Astrocyte (in vitro differentiated cells and primary cell): ENCODE measurements around the gene ATG13. TPM values are rescaled to one million over a fixed set of nuclear protein-coding genes. Genes with fewer than 3 reads are reported as not detected.

Experiments used
- DNase-seq: peaks from one replicate; pipeline ENCODE4 v3.0.0-alpha.2; 2010; ENCODE audit warnings: low read depth
- FAIRE-seq: peaks from 2 replicates; lab custom pipeline; 2011; peaks lifted over from hg19 to GRCh38; lab: Jason Lieb, UNC
- H2AFZ ChIP-seq: 2 replicates; pipeline ENCODE4 v1.6.0; 2012; ENCODE audit warnings: low read depth, low read length, inconsistent platforms
- H3K27ac ChIP-seq: 2 replicates; pipeline ENCODE4 v1.5.1; 2011; ENCODE audit warnings: low read depth, low read length, inconsistent platforms
- H3K27me3 ChIP-seq: 2 replicates; pipeline ENCODE4 v1.6.0; 2011; ENCODE audit warnings: low read length, inconsistent platforms; ENCODE audit not compliant: insufficient read depth
- H3K36me3 ChIP-seq: 2 replicates; pipeline ENCODE4 v1.5.1; 2011; ENCODE audit warnings: low read length, inconsistent platforms; ENCODE audit not compliant: insufficient read depth
- H3K4me1 ChIP-seq: 2 replicates; pipeline ENCODE4 v1.5.1; 2011; ENCODE audit warnings: low read length, inconsistent platforms; ENCODE audit not compliant: insufficient read depth
- H3K4me2 ChIP-seq: 2 replicates; pipeline ENCODE4 v1.6.0; 2012; ENCODE audit warnings: low read length, inconsistent platforms
- H3K4me3 ChIP-seq: 2 replicates; pipeline ENCODE4 v1.5.1; 2011; ENCODE audit warnings: low read depth, mild to moderate bottlenecking, low read length, inconsistent platforms; ENCODE audit not compliant: insufficient read depth
- H3K79me2 ChIP-seq: 2 replicates; pipeline ENCODE4 v1.6.0; 2012; ENCODE audit warnings: mild to moderate bottlenecking, low read length, inconsistent platforms; ENCODE audit not compliant: insufficient read depth
- H3K9ac ChIP-seq: 2 replicates; pipeline ENCODE4 v1.6.0; 2012; ENCODE audit warnings: mild to moderate bottlenecking, low read length, inconsistent platforms
- H3K9me3 ChIP-seq: 2 replicates; pipeline ENCODE4 v1.5.1; 2012; ENCODE audit warnings: low read depth, mild to moderate bottlenecking, low read length, inconsistent platforms; ENCODE audit not compliant: insufficient read depth
- H4K20me1 ChIP-seq: 2 replicates; pipeline ENCODE4 v1.6.0; 2012; ENCODE audit warnings: low read length, inconsistent platforms; ENCODE audit not compliant: insufficient read depth
- H3K27ac Mint-ChIP-seq: one replicate; pipeline ENCODE4 v1.8.0; 2021; ENCODE audit warnings: mild to moderate bottlenecking, mixed read lengths; ENCODE audit not compliant: unreplicated experiment
- H3K27me3 Mint-ChIP-seq: one replicate; pipeline ENCODE4 v1.8.0; 2021; ENCODE audit warnings: low read depth, mixed read lengths; ENCODE audit not compliant: unreplicated experiment
- H3K36me3 Mint-ChIP-seq: one replicate; pipeline ENCODE4 v1.8.0; 2021; ENCODE audit warnings: low read depth, mixed read lengths; ENCODE audit not compliant: unreplicated experiment
- H3K4me1 Mint-ChIP-seq: one replicate; pipeline ENCODE4 v1.8.0; 2021; ENCODE audit warnings: low read depth, mixed read lengths; ENCODE audit not compliant: unreplicated experiment
- H3K4me3 Mint-ChIP-seq: one replicate; pipeline ENCODE4 v1.8.0; 2021; ENCODE audit warnings: mild to moderate bottlenecking, moderate library complexity, mixed read lengths; ENCODE audit not compliant: unreplicated experiment
- H3K9me3 Mint-ChIP-seq: one replicate; pipeline ENCODE4 v1.8.0; 2021; ENCODE audit warnings: mild to moderate bottlenecking, mixed read lengths; ENCODE audit not compliant: unreplicated experiment
- CTCF ChIP-seq: IDR thresholded peaks from 2 replicates; pipeline ENCODE4 v1.5.1; 2011; ENCODE audit warnings: low read depth, mild to moderate bottlenecking, inconsistent platforms, low read length, moderate library complexity; ENCODE audit not compliant: insufficient read depth
- EZH2 ChIP-seq: IDR thresholded peaks from 2 replicates; pipeline ENCODE4 v1.6.1; 2012; ENCODE audit warnings: mild to moderate bottlenecking, low read length, inconsistent platforms; ENCODE audit not compliant: insufficient read depth
- total RNA-seq: library from RNA; stranded (reverse); gene quantifications from 2 replicates; pipeline ENCODE4 v1.2.1, GENCODE V29; 2021

ATG13 gene
- total RNA-seq, 1 donor from 2014 or later, result 116 TPM

GRCh38 chr11:46719543-46720218 is 102.3 kb downstream of the ATG13 start:
- no peaks in the 10 kb centered on the region for H3K27me3 ChIP-seq
- Mint-ChIP-seq H3K9me3 (no peaks in the 10 kb centered on the region), H3K27me3 (no peaks in the 10 kb centered on the region)

GRCh38 chr11:46721286-46721685 is 103.9 kb downstream of the ATG13 start:
- FAIRE-seq (no peak), DNase-seq (no peak)
- no peak overlapping the region for H3K27ac Mint-ChIP-seq
- H3K9ac ChIP-seq, result no peak overlapping the region
- no peaks in the 10 kb centered on the region for H3K79me2 ChIP-seq
- peaks cover 12% of the 10 kb centered on the region for H3K4me1 Mint-ChIP-seq
- H3K4me3 ChIP-seq, result no peak overlapping the region
- no peaks in the 10 kb centered on the region for H3K27me3 ChIP-seq
- no peak overlapping the region for H3K4me2 ChIP-seq
- TF ChIP-seq CTCF, result no peak
- no peak for TF ChIP-seq EZH2
- no peaks in the 10 kb centered on the region for H3K27me3 Mint-ChIP-seq
- no peak overlapping the region for H3K4me3 Mint-ChIP-seq
- no peaks in the 10 kb centered on the region for H3K36me3 ChIP-seq
- no peaks in the 10 kb centered on the region for H4K20me1 ChIP-seq
- peaks cover 3% of the 10 kb centered on the region for H3K4me1 ChIP-seq
- H3K36me3 Mint-ChIP-seq, result peaks cover 3% of the 10 kb centered on the region
- no peak overlapping the region for H3K27ac ChIP-seq
- no peak overlapping the region for H2AFZ ChIP-seq
- H3K9me3 ChIP-seq, result no peaks in the 10 kb centered on the region
- H3K9me3 Mint-ChIP-seq, result no peaks in the 10 kb centered on the region

More at GRCh38 chr11:46719543-46720218, 102.3 kb downstream of the ATG13 start:
- Histone ChIP-seq H4K20me1 (no peaks in the 10 kb centered on the region), H3K36me3 (no peaks in the 10 kb centered on the region), H3K4me1 (peaks cover 11% of the 10 kb centered on the region), H3K27ac (no peak overlapping the region), H3K4me2 (no peak overlapping the region), H3K4me3 (no peak overlapping the region), H3K9me3 (no peaks in the 10 kb centered on the region), H2AFZ (no peak overlapping the region), H3K9ac (no peak overlapping the region), H3K79me2 (no peaks in the 10 kb centered on the region)
- TF ChIP-seq EZH2 (no peak), CTCF (no peak)
- DNase-seq (no peak), FAIRE-seq (no peak)
- Mint-ChIP-seq H3K27ac (no peak overlapping the region), H3K4me1 (peaks cover 16% of the 10 kb centered on the region), H3K4me3 (no peak overlapping the region), H3K36me3 (peaks cover 3% of the 10 kb centered on the region)
